SU-DHL-6 (cell line): Measurements from ENCODE around the gene SHF.
A peak's percentile ranks its signal among the peaks of the same experiment; 100 is the strongest.

Experiments
- H2AFZ ChIP-seq: fragments of 200-600 bp; sonication (generic); 2 replicates; pipeline ENCODE4 v1.6.1; 2014; ENCODE audit warnings: low read depth, mild to moderate bottlenecking, moderate library complexity, mixed read lengths, antibody characterized with exemption, low read length; ENCODE audit not compliant: severe bottlenecking
- H3F3A ChIP-seq: fragments of 200-600 bp; shearing (Covaris generic); 2 replicates; pipeline ENCODE4 v1.6.0; 2016; ENCODE audit warnings: antibody characterized with exemption, mild to moderate bottlenecking; ENCODE audit not compliant: insufficient read depth
- H3K27ac ChIP-seq: fragments of 200-600 bp; sonication (generic); 2 replicates; pipeline ENCODE4 v1.5.1; 2016; ENCODE audit warnings: low read depth, mild to moderate bottlenecking, low read length, moderate library complexity, mixed read lengths
- H3K27me3 ChIP-seq: fragments of 200-600 bp; sonication (generic), shearing (Covaris generic); 2 replicates; pipeline ENCODE4 v1.6.0; 2014; ENCODE audit warnings: mild to moderate bottlenecking, low read length
- H3K36me3 ChIP-seq: fragments of 200-600 bp; sonication (generic); 2 replicates; pipeline ENCODE4 v1.6.1; 2014; ENCODE audit warnings: mild to moderate bottlenecking, low read length, mixed read lengths
- H3K4me2 ChIP-seq: fragments of 300-600, 200-600 bp; shearing (Covaris generic), sonication (generic); 2 replicates; pipeline ENCODE4 v1.6.0; 2014; ENCODE audit warnings: low read length, low read depth, mild to moderate bottlenecking; ENCODE audit not compliant: poor library complexity, severe bottlenecking
- H3K4me3 ChIP-seq: fragments of 200-600 bp; sonication (generic); 2 replicates; pipeline ENCODE4 v1.5.1; 2014; ENCODE audit warnings: antibody characterized with exemption, low read length, mild to moderate bottlenecking, mixed read lengths; ENCODE audit not compliant: insufficient read depth, poor library complexity, severe bottlenecking
- H3K79me2 ChIP-seq: fragments of 200-600 bp; sonication (generic); 2 replicates; pipeline ENCODE4 v1.6.1; 2014; ENCODE audit warnings: mild to moderate bottlenecking, low read length, moderate library complexity; ENCODE audit not compliant: insufficient read depth
- H3K9ac ChIP-seq: fragments of 200-600 bp; sonication (generic); 2 replicates; pipeline ENCODE4 v1.7.0; 2014; ENCODE audit warnings: mild to moderate bottlenecking, low read length
- H3K9me2 ChIP-seq: fragments of 200-600 bp; sonication (generic); replicated peaks from 2 replicates; pipeline ENCODE4 v1.6.1; 2014; ENCODE audit warnings: low read length; ENCODE audit not compliant: insufficient read depth
- H3K9me3 ChIP-seq: fragments of 200-600 bp; sonication (generic); 2 replicates; pipeline ENCODE4 v1.6.1; 2014; ENCODE audit warnings: low read length, mixed read lengths; ENCODE audit not compliant: insufficient read depth
- H4K20me1 ChIP-seq: fragments of 200-600 bp; sonication (generic); 2 replicates; pipeline ENCODE4 v1.6.1; 2014; ENCODE audit warnings: low read depth, mild to moderate bottlenecking, antibody characterized with exemption, low read length, moderate library complexity, mixed read lengths
- CTCF ChIP-seq: fragments of 200-600 bp; sonication (generic); IDR thresholded peaks from one replicate; pipeline ENCODE4 v1.5.1; 2017; ENCODE audit warnings: antibody characterized with exemption, mild to moderate bottlenecking, low read length, moderate library complexity; ENCODE audit not compliant: insufficient read depth, poor library complexity, severe bottlenecking
- EZH2phosphoT487 ChIP-seq: fragments of 200-600 bp; sonication (generic), shearing (Covaris generic); conservative IDR thresholded peaks from 2 replicates; pipeline ENCODE4 v1.6.1; 2018; ENCODE audit warnings: mild to moderate bottlenecking, antibody characterized with exemption, low read length, moderate library complexity, mixed read lengths

SHF gene

DNA sequence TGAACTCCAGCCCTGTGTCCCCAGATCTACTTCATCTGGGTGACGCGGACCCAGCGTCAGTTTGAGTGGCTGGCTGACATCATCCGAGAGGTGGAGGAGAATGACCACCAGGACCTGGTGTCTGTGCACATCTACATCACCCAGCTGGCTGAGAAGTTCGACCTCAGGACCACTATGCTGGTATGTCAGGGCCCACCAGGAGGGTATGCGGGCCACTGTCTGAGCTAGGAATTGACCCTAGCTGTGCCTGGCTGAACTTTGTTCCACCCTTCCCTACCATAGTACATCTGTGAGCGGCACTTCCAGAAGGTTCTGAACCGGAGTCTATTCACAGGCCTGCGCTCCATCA lies 24.3 kb downstream of the SHF start:
- Histone ChIP-seq H3K79me2 (no peaks in the 10 kb centered on the region), H3K27me3 (no peaks in the 10 kb centered on the region), H3K36me3 (no peaks in the 10 kb centered on the region), H4K20me1 (no peaks in the 10 kb centered on the region), H3K4me2 (no peak overlapping the region), H2AFZ (no peak overlapping the region), H3K9ac (no peak overlapping the region), H3K4me3 (no peak overlapping the region), H3K27ac (no peak overlapping the region), H3F3A (no peaks in the 10 kb centered on the region), H3K9me2 (no peaks in the 10 kb centered on the region), H3K9me3 (no peaks in the 10 kb centered on the region)
- no peak for TF ChIP-seq CTCF

DNA sequence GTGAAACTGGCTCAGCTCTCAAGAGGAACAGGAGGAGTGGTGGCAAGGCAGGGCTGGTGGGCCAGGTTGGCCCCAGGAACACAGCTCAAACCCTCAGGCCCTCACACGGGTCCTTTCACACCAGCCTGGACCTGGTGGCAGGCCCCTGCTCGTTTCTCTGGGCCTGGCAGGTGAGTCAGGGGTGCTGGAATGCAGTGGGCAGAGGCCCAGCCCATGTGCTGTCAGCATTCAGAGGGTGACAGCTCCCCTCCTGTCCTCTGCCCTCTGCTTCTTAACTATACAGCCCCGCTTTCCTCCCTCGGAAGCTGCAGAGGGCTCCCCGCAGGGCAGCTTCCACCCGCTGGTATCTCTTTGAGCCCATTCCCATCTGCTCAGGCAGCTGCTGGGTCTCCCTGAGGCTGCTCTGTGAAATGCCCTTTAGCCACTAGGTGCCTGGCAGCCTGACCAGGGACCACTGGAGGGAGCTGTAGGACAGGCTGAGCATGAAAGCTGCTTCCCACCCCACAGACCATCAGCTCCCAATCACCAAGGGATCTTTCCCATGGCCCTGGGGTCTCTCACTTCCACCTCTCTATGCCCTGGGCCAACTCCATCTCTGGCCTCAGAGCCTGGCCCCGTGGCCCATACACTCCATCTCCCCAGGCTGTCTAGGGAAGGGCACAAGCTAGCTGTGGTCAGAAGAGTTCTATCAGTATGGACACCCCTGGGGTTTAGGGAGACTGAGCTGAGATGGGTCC lies 24.8 kb downstream of the SHF start:
- no peak overlapping the region for H2AFZ ChIP-seq
- no peak overlapping the region for H3K9ac ChIP-seq
- H3K36me3 ChIP-seq, result no peaks in the 10 kb centered on the region
- no peak overlapping the region for H3K27ac ChIP-seq
- H3K79me2 ChIP-seq, result no peaks in the 10 kb centered on the region
- no peak overlapping the region for H3K4me3 ChIP-seq
- H3F3A ChIP-seq, result no peaks in the 10 kb centered on the region
- no peaks in the 10 kb centered on the region for H3K9me3 ChIP-seq
- TF ChIP-seq EZH2phosphoT487, result no peak
- TF ChIP-seq CTCF, result peak; percentile 74
- no peaks in the 10 kb centered on the region for H3K27me3 ChIP-seq
- no peak overlapping the region for H3K4me2 ChIP-seq
- H4K20me1 ChIP-seq, result no peaks in the 10 kb centered on the region
- no peaks in the 10 kb centered on the region for H3K9me2 ChIP-seq

GRCh38 chr15:45161666-45162065 lies 26.1 kb downstream of the SHF start:
- H3K27ac ChIP-seq, result no peak overlapping the region
- no peak overlapping the region for H2AFZ ChIP-seq
- H3K9ac ChIP-seq, result no peak overlapping the region
- TF ChIP-seq EZH2phosphoT487 (no peak), CTCF (no peak)
- H3F3A ChIP-seq, result no peaks in the 10 kb centered on the region
- H3K4me2 ChIP-seq, result no peak overlapping the region
- no peak overlapping the region for H3K4me3 ChIP-seq
- no peaks in the 10 kb centered on the region for H3K9me2 ChIP-seq
- no peaks in the 10 kb centered on the region for H3K9me3 ChIP-seq
- no peaks in the 10 kb centered on the region for H4K20me1 ChIP-seq
- no peaks in the 10 kb centered on the region for H3K79me2 ChIP-seq
- H3K36me3 ChIP-seq, result no peaks in the 10 kb centered on the region
- no peaks in the 10 kb centered on the region for H3K27me3 ChIP-seq
